Astrocyte (in vitro differentiated cells and primary cell): Measurements from ENCODE around the gene KCNB1. TPM values are rescaled to one million over a fixed set of nuclear protein-coding genes. Genes with fewer than 3 reads are reported as not detected.
A peak's percentile ranks its signal among the peaks of the same experiment; 100 is the strongest.

ENCODE experiments used
- DNase-seq: peaks from one replicate; pipeline ENCODE4 v3.0.0-alpha.2; 2010; ENCODE audit warnings: low read depth
- FAIRE-seq: peaks from 2 replicates; lab custom pipeline; 2011; peaks lifted over from hg19 to GRCh38; lab: Jason Lieb, UNC
- H2AFZ ChIP-seq: 2 replicates; pipeline ENCODE4 v1.6.0; 2012; ENCODE audit warnings: low read depth, low read length, inconsistent platforms
- H3K27ac ChIP-seq: 2 replicates; pipeline ENCODE4 v1.5.1; 2011; ENCODE audit warnings: low read depth, low read length, inconsistent platforms
- H3K27me3 ChIP-seq: 2 replicates; pipeline ENCODE4 v1.6.0; 2011; ENCODE audit warnings: low read length, inconsistent platforms; ENCODE audit not compliant: insufficient read depth
- H3K36me3 ChIP-seq: 2 replicates; pipeline ENCODE4 v1.5.1; 2011; ENCODE audit warnings: low read length, inconsistent platforms; ENCODE audit not compliant: insufficient read depth
- H3K4me1 ChIP-seq: 2 replicates; pipeline ENCODE4 v1.5.1; 2011; ENCODE audit warnings: low read length, inconsistent platforms; ENCODE audit not compliant: insufficient read depth
- H3K4me2 ChIP-seq: 2 replicates; pipeline ENCODE4 v1.6.0; 2012; ENCODE audit warnings: low read length, inconsistent platforms
- H3K4me3 ChIP-seq: 2 replicates; pipeline ENCODE4 v1.5.1; 2011; ENCODE audit warnings: low read depth, mild to moderate bottlenecking, low read length, inconsistent platforms; ENCODE audit not compliant: insufficient read depth
- H3K79me2 ChIP-seq: 2 replicates; pipeline ENCODE4 v1.6.0; 2012; ENCODE audit warnings: mild to moderate bottlenecking, low read length, inconsistent platforms; ENCODE audit not compliant: insufficient read depth
- H3K9ac ChIP-seq: 2 replicates; pipeline ENCODE4 v1.6.0; 2012; ENCODE audit warnings: mild to moderate bottlenecking, low read length, inconsistent platforms
- H3K9me3 ChIP-seq: 2 replicates; pipeline ENCODE4 v1.5.1; 2012; ENCODE audit warnings: low read depth, mild to moderate bottlenecking, low read length, inconsistent platforms; ENCODE audit not compliant: insufficient read depth
- H4K20me1 ChIP-seq: 2 replicates; pipeline ENCODE4 v1.6.0; 2012; ENCODE audit warnings: low read length, inconsistent platforms; ENCODE audit not compliant: insufficient read depth
- H3K27ac Mint-ChIP-seq: one replicate; pipeline ENCODE4 v1.8.0; 2021; ENCODE audit warnings: mild to moderate bottlenecking, mixed read lengths; ENCODE audit not compliant: unreplicated experiment
- H3K27me3 Mint-ChIP-seq: one replicate; pipeline ENCODE4 v1.8.0; 2021; ENCODE audit warnings: low read depth, mixed read lengths; ENCODE audit not compliant: unreplicated experiment
- H3K36me3 Mint-ChIP-seq: one replicate; pipeline ENCODE4 v1.8.0; 2021; ENCODE audit warnings: low read depth, mixed read lengths; ENCODE audit not compliant: unreplicated experiment
- H3K4me1 Mint-ChIP-seq: one replicate; pipeline ENCODE4 v1.8.0; 2021; ENCODE audit warnings: low read depth, mixed read lengths; ENCODE audit not compliant: unreplicated experiment
- H3K4me3 Mint-ChIP-seq: one replicate; pipeline ENCODE4 v1.8.0; 2021; ENCODE audit warnings: mild to moderate bottlenecking, moderate library complexity, mixed read lengths; ENCODE audit not compliant: unreplicated experiment
- H3K9me3 Mint-ChIP-seq: one replicate; pipeline ENCODE4 v1.8.0; 2021; ENCODE audit warnings: mild to moderate bottlenecking, mixed read lengths; ENCODE audit not compliant: unreplicated experiment
- CTCF ChIP-seq: IDR thresholded peaks from 2 replicates; pipeline ENCODE4 v1.5.1; 2011; ENCODE audit warnings: low read depth, mild to moderate bottlenecking, inconsistent platforms, low read length, moderate library complexity; ENCODE audit not compliant: insufficient read depth
- EZH2 ChIP-seq: IDR thresholded peaks from 2 replicates; pipeline ENCODE4 v1.6.1; 2012; ENCODE audit warnings: mild to moderate bottlenecking, low read length, inconsistent platforms; ENCODE audit not compliant: insufficient read depth
- total RNA-seq: library from RNA; stranded (reverse); gene quantifications from 2 replicates; pipeline ENCODE4 v1.2.1, GENCODE V29; 2021

KCNB1 gene
- total RNA-seq, 1 donor from 2014 or later: 0.48 TPM

DNA sequence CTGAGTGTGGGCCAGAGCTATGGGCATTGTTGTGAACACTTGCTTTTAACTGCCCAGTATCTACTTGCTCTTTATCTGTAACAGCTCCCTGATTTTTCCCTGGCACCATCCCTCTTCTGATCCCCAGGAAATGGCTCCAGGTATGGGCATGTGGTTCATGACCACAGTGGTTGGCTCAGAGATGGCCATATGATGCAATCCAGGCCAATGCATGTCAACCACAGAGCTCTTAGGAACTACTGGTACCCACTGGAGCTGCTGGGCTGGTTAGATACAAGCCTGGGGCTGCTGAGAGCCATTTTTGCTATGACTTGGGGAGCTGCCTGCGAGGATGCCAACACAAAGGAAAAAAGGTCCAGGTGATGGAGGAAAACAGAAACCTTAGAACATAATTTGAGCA lies 55.6 kb downstream of the KCNB1 start:
- Histone ChIP-seq H3K9me3 (peaks cover 2% of the 10 kb centered on the region), H3K27ac (no peak overlapping the region), H3K4me1 (no peaks in the 10 kb centered on the region), H2AFZ (no peak overlapping the region), H3K79me2 (no peaks in the 10 kb centered on the region), H4K20me1 (no peaks in the 10 kb centered on the region), H3K4me3 (no peak overlapping the region), H3K27me3 (peaks cover 32% of the 10 kb centered on the region), H3K9ac (no peak overlapping the region), H3K36me3 (no peaks in the 10 kb centered on the region), H3K4me2 (no peak overlapping the region)
- peaks cover 4% of the 10 kb centered on the region for H3K36me3 Mint-ChIP-seq
- no peak overlapping the region for H3K4me3 Mint-ChIP-seq
- no peak overlapping the region for H3K27ac Mint-ChIP-seq
- DNase-seq: no peak
- peaks cover 29% of the 10 kb centered on the region for H3K27me3 Mint-ChIP-seq
- no peaks in the 10 kb centered on the region for H3K4me1 Mint-ChIP-seq
- H3K9me3 Mint-ChIP-seq: peaks cover 4% of the 10 kb centered on the region
- no peak for FAIRE-seq
- TF ChIP-seq CTCF (no peak), EZH2 (no peak)

DNA sequence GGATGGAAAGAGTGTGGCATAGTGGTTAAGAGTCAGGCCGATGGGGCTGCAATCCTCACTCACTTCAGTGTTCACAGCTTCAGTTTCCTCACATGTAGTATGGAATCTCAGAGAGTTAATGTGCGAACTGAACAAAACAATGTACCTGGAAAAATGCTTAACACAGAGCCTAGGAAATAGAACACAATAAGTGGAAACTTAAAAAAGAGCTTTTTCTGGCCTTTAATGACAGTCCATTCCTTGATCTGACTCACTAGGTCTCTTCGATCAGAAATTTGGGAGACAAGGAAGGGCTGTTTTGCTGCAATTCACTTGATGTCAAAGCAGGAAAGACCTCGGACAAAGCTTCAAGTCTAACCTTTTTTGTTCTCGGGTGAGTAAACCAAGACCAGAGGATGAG lies 56.1 kb downstream of the KCNB1 start:
- H3K9me3 ChIP-seq: peaks cover 2% of the 10 kb centered on the region
- Mint-ChIP-seq H3K36me3 (peaks cover 4% of the 10 kb centered on the region), H3K27me3 (peaks cover 25% of the 10 kb centered on the region), H3K4me3 (no peak overlapping the region), H3K9me3 (peaks cover 6% of the 10 kb centered on the region), H3K27ac (no peak overlapping the region), H3K4me1 (no peaks in the 10 kb centered on the region)
- TF ChIP-seq EZH2 (no peak), CTCF (no peak)
- H3K4me1 ChIP-seq: no peaks in the 10 kb centered on the region
- DNase-seq: no peak
- no peak for FAIRE-seq
- no peak overlapping the region for H3K27ac ChIP-seq
- H3K79me2 ChIP-seq: no peaks in the 10 kb centered on the region
- H4K20me1 ChIP-seq: no peaks in the 10 kb centered on the region
- no peak overlapping the region for H3K4me3 ChIP-seq
- H3K9ac ChIP-seq: no peak overlapping the region
- H2AFZ ChIP-seq: no peak overlapping the region
- peaks cover 32% of the 10 kb centered on the region for H3K27me3 ChIP-seq
- H3K4me2 ChIP-seq: no peak overlapping the region
- H3K36me3 ChIP-seq: no peaks in the 10 kb centered on the region

DNA sequence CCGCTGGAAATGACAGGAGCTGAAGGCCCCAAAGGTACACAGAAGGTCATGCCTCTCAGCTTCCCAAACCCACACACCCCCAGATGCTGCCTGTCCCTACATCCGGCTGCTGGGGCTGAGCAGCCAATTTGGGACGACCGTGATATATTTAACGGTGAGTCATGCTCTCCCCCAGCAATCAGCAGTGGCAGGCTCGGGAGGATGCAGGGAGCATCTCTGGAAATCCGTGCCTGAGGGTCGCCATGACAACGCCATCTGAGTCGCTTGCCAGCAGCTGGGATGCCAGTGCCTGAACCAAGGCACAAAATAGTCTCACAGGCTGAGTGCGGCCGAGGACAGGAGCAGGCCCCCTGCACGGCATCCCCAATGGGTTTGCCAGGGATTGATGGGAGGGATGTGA lies 57.9 kb downstream of the KCNB1 start:
- Histone ChIP-seq H3K4me1 (no peaks in the 10 kb centered on the region), H2AFZ (no peak overlapping the region), H3K36me3 (no peaks in the 10 kb centered on the region), H3K9me3 (peaks cover 2% of the 10 kb centered on the region), H4K20me1 (no peaks in the 10 kb centered on the region), H3K4me3 (no peak overlapping the region), H3K27ac (no peak overlapping the region), H3K27me3 (peaks cover 31% of the 10 kb centered on the region), H3K9ac (no peak overlapping the region), H3K79me2 (no peaks in the 10 kb centered on the region), H3K4me2 (no peak overlapping the region)
- H3K9me3 Mint-ChIP-seq: peaks cover 5% of the 10 kb centered on the region
- DNase-seq: peak; percentile 6
- H3K36me3 Mint-ChIP-seq: peaks cover 4% of the 10 kb centered on the region
- TF ChIP-seq CTCF (no peak), EZH2 (no peak)
- H3K27me3 Mint-ChIP-seq: peaks cover 27% of the 10 kb centered on the region
- H3K4me3 Mint-ChIP-seq: no peak overlapping the region
- FAIRE-seq: no peak
- H3K27ac Mint-ChIP-seq: no peak overlapping the region
- peaks cover 3% of the 10 kb centered on the region for H3K4me1 Mint-ChIP-seq
